Stimulated activated CD8-positive, alpha-beta memory T cell treated with anti-CD3 and anti-CD28 coated beads, Interleukin-4, amount 100 ng/mL, for 48 hours (primary cell): ENCODE results near the gene KDM4B.
"Not testable (repeated sequence)": the region's sequence is repeated elsewhere in the genome, so short reads cannot be mapped to it uniquely, and the experiment has no call there.

Source experiments
- DNase-seq: peaks from one replicate; pipeline ENCODE4 v3.0.0-alpha.2; 2020

KDM4B gene

DNA sequence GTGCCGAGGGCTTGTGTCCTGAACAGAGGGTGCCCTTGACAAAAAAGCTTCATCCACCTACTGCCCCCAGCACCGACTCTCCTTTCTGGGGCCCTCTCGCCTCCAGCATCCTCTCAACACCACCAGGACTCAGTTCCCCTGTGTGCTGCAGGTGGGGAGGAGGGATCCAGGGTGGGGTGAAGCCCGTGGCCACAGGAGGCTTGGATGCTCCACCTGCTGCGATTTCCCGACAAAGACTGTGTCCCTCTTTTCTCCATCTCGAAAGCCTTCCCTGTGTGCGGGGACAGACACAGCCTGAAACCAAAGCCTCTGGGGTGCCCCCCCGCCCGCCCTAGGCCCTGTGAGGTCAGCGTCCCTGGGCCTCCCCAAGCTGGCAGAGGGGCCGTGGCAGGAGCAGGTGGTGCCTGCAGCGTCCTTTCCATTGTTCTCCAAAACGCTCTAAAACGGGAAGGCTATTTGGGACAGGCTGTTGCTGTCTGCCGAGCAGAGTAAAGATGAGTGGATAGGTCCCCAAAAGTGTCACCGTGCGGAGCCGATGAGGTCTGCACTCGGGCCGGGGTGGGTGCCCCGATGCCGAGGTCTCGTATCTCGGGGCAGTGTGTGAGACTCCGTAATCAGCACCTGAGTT is 186.0 kb downstream of the KDM4B start:
- no peak for DNase-seq

DNA sequence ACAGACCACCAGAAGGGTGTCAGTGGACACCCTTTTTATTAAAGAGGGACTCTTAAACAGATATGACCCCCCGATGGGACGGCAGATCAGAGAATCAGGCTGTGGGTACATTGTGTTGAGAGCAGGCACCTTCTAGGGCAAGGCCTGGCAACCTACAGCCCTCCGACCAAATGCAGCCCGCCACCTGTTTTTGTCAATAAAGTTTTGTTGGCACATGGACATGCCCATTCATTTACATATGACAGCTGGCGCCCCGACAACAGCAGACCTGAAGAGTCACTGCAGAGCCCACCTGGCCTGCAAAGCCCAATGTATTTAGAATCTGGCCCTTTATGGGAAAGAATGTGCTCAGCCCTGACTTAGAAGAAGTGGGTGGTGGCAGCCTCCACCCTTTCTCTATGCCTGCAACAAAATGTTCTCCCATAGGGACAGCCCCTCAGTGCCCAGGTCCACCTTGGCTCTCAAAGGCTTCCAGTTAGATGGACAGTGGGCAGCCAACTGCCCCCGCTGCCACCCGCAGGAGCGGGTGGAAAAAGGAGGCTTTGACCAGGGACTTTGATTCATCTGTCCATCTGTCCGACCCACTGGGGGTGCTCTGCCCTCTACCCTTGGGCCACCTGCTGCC is 186.8 kb downstream of the KDM4B start:
- DNase-seq, result no peak

DNA sequence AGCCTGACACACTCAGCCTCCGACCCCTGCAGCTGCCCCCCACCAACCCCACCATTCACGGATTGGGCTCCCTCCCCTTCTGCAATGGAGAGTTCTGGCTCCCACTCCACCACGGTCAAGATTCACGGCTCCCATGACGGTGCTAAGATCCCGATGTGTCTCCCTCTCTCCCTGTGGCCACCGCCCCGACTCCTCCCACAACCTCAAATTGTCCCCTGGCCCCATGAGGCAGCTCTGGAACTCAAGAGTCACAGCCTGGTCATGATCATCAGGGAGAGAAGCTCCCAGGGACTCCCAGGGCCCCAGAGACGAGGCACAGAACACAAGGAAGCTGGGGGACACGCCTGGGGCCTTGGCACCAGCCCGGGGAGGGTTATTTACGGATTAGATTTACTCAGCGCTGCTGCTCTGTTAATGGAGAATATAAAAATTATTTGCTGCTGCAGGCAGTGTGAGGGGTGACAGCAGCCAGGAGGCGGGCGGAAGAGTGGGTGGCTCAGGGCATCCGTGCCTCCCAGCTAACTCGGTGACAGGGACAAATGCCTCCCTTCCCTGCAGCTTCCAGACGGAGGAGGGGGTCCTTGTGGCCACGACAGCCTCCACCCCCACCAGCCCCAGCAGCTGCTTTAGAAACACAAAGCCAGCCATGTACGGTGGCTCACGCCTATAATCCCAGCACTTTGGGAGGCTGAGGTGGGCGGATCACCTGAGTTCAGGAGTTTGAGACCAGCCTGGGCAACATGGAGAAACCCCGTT is 187.5 kb downstream of the KDM4B start:
- no peak for DNase-seq

DNA sequence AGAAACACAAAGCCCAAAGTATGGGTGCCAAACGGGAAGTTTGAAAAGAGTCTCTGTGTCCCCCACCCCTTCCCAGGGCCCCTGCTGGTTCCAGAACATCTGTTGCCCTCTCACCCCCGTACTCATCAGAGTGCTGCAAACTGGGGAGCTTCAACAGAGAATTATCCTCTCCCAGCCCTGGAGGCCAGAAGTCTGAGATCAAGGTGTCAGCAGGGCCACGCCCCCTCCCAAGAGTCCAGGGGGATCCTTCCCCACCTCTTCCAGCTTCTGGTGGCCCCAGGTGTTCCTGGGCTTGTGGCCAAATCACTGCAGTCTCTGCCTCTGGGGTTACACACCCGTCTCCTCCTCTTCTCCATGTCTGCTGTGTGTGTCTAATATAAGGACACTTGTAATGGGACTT is 188.3 kb downstream of the KDM4B start:
- DNase-seq, result no peak

DNA sequence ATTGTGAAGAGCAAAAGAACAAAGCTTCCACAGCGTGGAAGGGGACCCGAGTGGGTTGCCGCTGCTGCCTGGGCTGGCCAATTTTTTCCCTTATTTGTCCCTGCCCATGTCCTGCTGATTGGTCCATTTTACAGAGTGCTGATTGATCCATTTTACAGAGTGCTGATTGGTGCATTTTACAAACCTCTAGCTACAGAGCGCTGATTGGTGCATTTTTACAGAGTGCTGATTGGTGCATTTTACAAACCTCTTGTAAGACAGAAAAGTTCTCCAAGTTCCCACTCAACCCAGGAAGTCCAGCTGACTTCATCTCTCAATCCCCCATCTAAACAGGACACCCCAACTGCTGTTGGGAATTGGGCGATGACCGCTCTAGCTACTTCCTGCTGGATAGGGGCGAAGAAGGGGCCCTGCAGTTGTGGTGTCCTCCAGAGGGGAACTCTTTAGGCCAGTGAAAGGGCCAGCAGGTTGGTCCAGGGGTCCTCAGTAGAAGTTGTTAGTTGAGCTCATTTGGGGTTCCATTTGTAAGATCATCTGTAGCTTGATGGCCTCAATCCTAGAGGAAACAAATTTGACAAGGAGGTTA is 189.7 kb downstream of the KDM4B start:
- DNase-seq, result not testable (repeated sequence)

DNA sequence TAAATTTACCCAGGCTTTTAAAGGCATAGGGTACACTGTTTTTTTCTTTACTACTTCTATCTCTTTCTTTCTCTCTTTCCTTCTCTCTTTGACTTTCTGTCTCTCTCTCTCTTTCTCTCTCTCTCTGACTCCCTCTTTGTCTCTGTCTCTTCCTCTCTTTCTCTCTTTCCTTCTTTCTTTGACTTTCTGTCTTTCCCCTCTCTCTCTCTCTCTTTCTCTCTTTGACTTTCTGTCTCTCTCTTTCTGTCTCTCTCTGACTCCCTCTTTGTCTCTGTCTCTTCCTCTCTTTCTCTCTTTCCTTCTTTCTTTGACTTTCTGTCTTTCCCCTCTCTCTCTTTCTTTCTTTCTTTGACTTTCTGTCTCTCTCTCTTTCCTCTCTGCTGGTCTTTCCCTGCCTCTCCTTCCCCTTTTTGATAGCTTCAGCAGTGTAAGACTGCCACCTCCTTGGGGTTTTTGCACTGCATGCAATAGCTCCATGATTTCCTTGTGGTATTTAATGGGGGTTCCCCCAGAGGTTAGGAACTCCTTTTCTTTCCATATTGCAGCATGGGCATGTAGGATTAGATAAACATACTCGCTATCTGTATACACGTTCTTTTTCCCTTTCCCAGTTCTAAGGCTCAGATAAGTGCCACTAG is 191.4 kb downstream of the KDM4B start:
- DNase-seq, result not testable (repeated sequence)

DNA sequence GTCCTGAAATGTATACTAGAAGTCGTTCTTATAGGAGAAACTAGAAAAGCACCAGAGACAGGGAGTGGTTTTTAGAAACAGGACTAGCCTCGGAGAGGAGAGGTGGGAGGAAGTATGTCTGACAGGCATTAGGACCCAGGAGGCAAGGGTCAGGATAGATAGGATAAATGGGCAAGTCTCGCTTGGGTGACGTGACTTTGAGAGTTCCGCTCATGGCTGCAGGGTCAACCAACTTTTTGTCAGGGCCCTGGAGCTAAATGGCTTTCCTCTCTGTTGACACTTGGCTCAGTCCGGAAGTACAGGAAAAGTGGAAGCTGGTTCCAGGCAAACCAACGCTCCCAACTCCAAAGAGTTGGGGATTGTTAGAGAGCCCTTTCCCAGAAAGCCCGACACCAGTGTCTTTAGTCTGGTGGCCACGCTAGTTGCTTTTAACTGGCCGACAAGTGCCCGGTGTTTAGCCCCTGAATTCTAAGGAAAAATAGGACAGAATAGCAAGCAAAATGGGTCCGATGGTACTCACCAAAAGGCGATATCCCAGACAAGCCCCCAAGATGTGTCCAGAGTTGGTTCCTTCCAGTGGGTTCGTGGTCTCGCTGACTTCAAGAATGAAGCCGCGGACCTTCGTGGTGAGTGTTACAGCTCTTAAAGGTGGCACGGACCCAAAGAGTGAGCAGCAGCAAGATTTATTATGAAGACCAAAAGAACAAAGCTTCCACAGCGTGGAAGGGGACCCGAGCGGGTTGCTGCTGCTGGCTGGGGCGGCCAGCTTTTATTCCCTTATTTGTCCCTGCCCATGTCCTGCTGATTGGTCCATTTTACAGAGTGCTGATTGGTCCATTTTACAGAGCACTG is 196.2 kb downstream of the KDM4B start:
- DNase-seq, result not testable (repeated sequence)

DNA sequence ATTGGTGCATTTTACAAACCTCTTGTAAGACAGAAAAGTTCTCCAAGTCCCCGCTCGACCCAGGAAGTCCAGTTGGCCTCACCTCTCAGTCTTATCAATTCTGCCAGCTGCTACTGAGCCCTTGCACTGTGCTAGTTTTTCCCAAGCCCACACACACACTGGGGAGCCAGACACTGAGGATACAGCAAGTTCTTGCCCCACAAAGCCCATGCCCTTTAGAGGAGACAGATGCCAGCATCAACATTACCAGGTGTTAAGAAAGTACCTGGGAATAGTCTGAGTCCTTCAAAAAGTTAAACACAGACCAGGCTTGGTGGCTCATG is 196.7 kb downstream of the KDM4B start:
- no peak for DNase-seq

DNA sequence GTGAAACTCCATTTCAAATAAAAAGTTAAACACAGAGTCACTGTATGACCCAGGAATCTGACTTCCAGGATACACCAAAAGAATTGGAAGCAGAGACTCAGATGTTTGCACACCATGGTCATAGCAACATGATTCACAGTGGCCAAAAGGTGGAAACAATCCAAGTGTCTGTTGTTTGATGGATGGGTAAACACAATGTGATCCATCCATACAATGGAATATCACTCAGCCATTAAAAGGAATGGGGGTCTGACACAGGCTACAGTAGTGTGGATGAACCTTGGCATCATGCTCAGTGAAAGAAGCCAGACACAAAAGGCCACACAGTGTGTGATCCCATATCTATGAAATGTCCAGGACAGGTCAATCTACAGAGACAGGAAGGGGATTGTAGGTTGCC is 197.3 kb downstream of the KDM4B start:
- no peak for DNase-seq

DNA sequence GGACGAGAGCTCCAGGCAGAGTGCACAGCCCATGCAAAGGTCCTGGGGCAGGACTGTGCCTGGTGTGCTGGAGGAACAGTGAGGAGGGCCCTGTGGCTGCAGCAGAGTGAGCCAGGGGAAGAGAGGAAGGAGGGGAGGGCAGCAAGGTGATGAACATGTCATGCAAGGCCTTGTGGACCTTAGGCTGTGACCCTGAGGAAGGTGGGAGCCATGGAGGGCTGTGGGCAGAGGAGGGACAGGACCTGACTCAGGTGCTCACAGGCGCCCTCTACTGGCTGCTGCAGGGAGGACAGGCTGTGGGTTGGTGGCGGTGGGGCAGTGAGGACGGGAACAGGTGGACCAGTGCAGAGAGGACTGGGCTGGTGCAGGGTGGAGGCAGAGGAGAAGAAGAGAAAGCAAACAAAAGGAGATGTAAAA is 201.4 kb downstream of the KDM4B start:
- DNase-seq, result peak; percentile 87

DNA sequence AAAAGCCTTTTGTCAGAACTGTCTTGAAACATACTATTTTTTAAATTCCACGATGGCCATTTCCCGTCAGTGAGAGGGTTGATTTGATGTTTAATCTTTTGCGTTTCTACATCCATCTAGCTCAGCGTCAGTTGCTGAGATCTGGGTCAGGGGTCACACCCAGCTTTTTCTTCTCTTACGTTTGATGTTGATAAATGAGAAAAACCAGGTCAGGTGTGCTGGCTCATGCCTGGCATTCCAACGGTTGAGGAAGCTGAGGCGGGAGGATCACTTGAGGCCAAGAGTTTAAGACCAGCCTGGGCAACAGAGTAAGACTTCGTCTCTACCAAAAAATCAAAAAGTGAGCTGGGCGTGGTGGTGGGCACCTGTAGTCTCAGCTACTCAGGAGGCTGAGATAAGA is 202.8 kb downstream of the KDM4B start:
- DNase-seq, result no peak

DNA sequence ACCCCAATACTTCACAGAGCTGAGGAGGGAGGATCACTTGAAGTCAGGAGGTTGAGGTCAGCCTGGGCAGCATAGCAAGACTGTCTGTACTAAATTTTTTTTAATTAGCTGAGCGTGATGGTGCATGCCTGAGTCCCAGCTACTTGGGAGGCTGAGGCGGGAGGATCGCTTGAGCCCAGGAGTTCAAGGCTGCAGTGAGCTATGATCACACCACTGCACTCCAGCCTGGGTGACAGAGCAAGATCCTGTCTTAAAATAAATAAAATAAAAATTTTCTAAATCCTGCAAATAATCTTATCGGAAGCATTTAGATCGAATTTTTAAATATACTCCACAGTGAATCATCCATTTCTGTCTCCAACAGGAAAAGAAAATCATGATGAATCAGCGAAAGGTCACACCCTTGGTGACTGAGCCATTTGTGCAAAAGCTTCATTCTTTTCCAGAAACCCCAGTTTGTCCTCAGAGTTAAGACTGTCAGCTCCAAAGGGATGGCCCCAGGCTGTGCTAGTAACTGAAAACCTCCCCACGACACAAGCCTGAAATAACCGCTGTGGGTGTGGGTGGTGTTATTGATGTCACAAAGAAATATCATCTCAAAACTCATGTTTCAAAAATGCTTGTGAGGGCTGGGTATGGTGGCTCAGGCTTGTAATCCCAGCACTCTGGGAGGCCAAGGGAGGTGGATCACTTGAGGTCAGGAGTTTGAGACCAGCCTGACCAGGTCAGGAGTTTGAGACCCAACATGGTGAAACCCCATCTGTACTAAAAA is 204.1 kb downstream of the KDM4B start:
- DNase-seq, result no peak

DNA sequence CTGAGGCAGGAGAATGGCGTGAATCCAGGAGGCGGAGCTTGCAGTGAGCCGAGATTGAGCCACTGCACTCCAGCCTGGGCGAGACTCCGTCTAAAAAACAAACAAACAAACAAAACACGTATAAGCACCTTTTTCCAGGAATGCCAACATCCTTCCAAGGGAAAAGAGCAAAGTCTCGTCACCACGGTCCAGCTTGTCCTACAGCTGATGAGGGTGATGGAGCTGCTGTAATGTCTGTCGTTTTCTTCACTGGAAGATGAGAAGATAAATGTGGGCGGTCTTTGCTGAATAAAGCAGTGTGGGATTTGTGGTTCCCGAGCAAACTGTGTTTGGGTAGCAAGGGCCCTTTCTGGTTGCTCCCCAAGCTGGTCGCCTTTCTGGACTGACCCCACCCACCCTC is 205.1 kb downstream of the KDM4B start:
- no peak for DNase-seq

DNA sequence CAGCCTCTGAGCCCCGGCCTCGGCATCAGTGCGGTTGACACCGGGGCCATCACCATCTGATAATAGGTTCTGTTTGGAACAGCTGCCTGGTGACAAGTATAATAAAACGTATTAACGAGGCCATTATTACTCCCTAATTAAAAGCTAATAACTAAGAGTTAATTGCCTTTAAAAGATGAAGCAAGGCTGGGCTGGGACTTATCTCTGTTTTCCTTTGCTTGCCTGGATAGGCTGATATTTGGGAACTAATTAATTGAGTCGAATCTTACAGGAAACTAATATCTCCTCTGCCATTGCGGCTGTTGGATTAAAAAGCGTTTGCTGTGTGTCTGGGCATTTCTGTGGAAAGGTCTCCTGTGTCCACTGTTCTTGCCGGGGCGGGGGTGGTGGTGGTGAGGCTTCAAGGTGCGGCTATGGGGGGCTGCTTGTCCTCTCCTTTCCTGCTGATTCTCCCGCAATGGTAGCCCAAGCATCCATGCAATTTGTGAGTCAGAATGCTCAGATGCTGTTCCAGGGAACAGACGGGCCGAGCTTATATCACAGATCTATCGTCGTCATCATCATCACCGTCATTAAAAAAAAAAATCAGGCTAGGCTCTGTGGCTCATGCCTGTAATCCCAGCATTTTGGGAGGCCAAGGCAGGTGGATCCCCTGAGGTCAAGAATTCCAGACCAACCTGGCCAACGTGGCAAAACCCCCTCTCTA is 209.0 kb downstream of the KDM4B start:
- DNase-seq, result no peak

DNA sequence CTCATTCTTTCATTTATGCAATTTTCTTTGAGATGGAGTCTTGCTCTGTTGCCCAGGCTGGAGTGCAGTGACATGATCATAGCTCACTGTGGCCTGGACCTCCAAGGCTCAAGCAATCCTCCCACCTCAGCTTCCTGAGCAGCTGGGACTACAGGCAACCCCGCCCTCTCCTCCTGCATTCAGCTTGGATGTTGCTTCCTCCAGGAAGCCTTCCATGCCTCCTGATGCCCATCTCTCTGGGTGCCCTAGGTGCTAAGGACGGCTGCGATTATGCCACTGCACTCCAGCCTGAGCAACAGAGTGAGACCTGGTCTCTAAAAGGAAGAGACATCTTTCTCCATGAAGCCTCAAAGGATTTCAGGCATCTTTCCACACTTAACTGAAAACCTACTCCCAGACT is 209.9 kb downstream of the KDM4B start:
- DNase-seq, result no peak

DNA sequence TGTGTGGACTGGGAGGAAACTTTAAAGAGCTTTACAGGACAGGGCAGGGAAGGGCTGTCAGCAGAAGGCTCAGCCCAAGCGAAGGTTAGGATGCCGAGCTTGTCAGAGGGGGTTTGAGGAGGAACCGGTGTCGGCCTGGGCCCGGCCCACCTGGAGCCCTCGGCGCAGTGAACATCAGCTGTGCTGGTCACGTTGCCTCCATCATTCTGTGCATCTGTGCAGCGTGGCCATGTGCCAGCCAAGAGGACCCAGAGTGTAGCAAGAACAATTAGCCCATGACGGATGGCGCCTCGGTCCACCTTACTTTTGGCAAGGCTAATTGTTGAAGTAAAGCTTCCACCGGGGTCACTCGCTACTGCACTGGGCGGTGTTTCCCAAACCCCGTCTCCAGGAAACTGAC is 210.3 kb downstream of the KDM4B start:
- no peak for DNase-seq

DNA sequence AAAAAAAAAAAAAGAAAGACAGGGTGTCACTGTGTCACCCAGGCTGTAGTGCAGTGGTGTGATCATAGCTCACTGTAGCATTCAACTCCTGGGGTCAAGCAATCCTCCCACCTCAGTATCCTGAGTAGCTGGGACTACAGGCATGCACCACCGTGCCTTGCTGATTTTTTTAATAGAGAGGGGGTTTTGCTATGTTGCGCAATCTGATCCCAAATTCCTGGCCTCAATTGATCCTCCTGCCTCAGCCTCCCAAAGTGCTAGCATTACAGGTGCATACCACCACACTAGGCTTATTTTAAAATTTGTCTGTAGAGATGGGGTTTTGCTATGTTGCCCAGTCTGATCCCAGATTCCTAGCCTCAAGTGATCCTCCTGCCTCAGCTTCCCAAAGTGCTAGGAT is 212.4 kb downstream of the KDM4B start:
- no peak for DNase-seq

DNA sequence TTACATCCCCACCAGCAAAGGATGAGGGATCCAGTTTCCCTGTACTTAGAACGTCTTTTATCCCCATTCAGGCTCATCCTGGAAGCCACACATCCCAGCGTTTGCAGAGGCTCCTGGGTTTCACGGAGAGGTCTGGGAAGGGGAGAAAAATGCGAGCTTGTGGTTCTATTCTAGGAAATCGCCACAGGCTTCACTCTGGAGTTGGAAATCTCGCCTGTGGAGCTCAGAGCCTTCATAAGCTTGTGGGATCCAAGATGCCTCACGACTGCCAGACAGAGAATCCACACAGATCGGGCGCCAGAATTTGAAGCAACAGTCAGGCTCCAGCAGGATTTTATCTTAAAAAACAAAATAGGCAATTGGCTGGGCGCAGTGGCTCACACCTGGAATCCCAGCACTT is 213.8 kb downstream of the KDM4B start:
- no peak for DNase-seq

DNA sequence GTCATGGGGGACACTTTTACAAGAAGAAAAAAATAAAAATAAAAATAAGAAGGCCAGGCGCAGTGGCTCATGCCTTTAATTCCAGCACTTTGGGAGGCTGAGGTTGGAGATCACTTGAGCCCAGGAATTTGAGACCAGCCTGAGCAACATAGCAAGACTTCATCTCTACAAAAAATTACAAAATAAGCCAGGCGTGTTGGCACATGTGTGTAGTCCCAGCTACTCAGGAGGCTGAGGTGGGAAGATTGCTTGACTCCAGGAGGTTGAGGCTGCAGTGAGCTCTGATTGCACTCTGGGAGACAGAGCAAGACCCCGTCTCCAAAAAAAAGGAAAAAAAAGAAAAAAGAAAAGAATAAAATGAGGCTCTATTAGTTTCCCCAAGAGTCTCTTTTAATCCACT is 214.7 kb downstream of the KDM4B start:
- DNase-seq, result no peak

DNA sequence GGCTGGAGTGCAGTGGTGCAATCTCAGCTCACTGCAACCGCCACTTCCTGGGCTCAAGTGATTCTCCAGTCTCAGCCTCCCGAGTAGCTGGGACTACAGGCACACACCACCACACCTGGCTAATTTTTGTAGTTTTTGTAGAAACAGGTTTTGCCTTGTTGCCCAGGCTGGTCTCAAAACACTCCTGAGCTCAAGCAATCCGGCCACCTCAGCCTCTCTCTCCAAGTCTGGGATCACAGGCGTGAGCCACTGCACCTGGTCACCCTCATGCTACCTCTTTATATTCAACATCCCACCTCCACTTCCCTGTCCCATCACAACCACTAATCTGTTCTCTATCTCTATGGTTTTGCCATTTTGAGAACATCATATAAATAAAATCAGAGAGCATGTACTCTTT is 216.0 kb downstream of the KDM4B start:
- no peak for DNase-seq
